ENCODE measurements around the gene ABCA12.

DNA sequence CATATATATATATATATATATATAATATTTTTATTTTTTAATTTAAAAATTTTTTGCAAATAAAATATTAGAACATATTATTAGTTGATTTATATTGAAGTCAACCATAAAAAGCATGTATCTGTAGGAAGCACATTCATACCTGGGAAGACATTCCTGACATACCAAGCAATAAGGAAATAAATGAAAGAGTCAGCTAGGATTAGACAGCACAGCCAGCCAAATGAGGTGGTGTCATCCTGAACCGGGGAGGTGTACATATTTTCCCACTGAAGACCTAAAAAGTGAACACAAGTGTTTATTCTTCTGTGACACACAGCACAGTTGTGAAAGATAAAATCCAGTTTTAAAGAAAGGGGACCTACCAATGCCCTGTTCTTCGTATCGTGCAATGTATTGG lies 149.2 kb downstream of the ABCA12 start:
- TF ChIP-seq, protein P1, sequence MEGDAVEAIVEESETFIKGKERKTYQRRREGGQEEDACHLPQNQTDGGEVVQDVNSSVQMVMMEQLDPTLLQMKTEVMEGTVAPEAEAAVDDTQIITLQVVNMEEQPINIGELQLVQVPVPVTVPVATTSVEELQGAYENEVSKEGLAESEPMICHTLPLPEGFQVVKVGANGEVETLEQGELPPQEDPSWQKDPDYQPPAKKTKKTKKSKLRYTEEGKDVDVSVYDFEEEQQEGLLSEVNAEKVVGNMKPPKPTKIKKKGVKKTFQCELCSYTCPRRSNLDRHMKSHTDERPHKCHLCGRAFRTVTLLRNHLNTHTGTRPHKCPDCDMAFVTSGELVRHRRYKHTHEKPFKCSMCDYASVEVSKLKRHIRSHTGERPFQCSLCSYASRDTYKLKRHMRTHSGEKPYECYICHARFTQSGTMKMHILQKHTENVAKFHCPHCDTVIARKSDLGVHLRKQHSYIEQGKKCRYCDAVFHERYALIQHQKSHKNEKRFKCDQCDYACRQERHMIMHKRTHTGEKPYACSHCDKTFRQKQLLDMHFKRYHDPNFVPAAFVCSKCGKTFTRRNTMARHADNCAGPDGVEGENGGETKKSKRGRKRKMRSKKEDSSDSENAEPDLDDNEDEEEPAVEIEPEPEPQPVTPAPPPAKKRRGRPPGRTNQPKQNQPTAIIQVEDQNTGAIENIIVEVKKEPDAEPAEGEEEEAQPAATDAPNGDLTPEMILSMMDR (IDR thresholded peaks at IDR 0.05): no peak
- TF ChIP-seq EP300 (IDR thresholded peaks at IDR 0.05): no peak

Measured in tibial nerve (tissue), 4 donors.